ENCODE data around the gene CEP170.
"Not testable (repeated sequence)": the region's sequence is repeated elsewhere in the genome, so short reads cannot be mapped to it uniquely, and the experiment has no call there.

The CEP170 gene

GRCh38 chr1:243230914-243231313, 24.2 kb downstream of the CEP170 start:
- DNase-seq = no peak

- no peak for DNase-seq
Measured at GRCh38 chr1:243229526-243229925, 25.6 kb downstream of the CEP170 start.

GRCh38 chr1:243227622-243228021, 27.5 kb downstream of the CEP170 start:
- no peak for DNase-seq

GRCh38 chr1:243218059-243218458, 37.0 kb downstream of the CEP170 start:
- no peak for DNase-seq

- no peak for DNase-seq
Measured at GRCh38 chr1:243217349-243217748, 37.7 kb downstream of the CEP170 start.

GRCh38 chr1:243216741-243217140, 38.3 kb downstream of the CEP170 start:
- no peak for DNase-seq

- not testable (repeated sequence) for DNase-seq
Measured at GRCh38 chr1:243215276-243215875, 39.7 kb downstream of the CEP170 start.

- DNase-seq = no peak
Measured at GRCh38 chr1:243213045-243213787, 41.9 kb downstream of the CEP170 start.

- not testable (repeated sequence) for DNase-seq
Measured at GRCh38 chr1:243211984-243212383, 43.1 kb downstream of the CEP170 start.

GRCh38 chr1:243205026-243205501, 50.0 kb downstream of the CEP170 start:
- not testable (repeated sequence) for DNase-seq

- not testable (repeated sequence) for DNase-seq
Measured at GRCh38 chr1:243204336-243204735, 50.7 kb downstream of the CEP170 start.

GRCh38 chr1:243203196-243203595, 51.9 kb downstream of the CEP170 start:
- DNase-seq = not testable (repeated sequence)

GRCh38 chr1:243201316-243201715, 53.8 kb downstream of the CEP170 start:
- DNase-seq = not testable (repeated sequence)

- not testable (repeated sequence) for DNase-seq
Measured at GRCh38 chr1:243197524-243197923, 57.6 kb downstream of the CEP170 start.

- DNase-seq = not testable (repeated sequence)
Measured at GRCh38 chr1:243193330-243193729, 61.8 kb downstream of the CEP170 start.

GRCh38 chr1:243186201-243186995, 68.7 kb downstream of the CEP170 start:
- DNase-seq = not testable (repeated sequence)

- not testable (repeated sequence) for DNase-seq
Measured at GRCh38 chr1:243184787-243185186, 70.3 kb downstream of the CEP170 start.

- not testable (repeated sequence) for DNase-seq
Measured at GRCh38 chr1:243183661-243184060, 71.4 kb downstream of the CEP170 start.

- not testable (repeated sequence) for DNase-seq
Measured at GRCh38 chr1:243183176-243183575, 71.9 kb downstream of the CEP170 start.

GRCh38 chr1:243179720-243180119, 75.4 kb downstream of the CEP170 start:
- DNase-seq = no peak

- not testable (repeated sequence) for DNase-seq
Measured at GRCh38 chr1:243177792-243178191, 77.3 kb downstream of the CEP170 start.

GRCh38 chr1:243173758-243174369, 81.2 kb downstream of the CEP170 start:
- not testable (repeated sequence) for DNase-seq

GRCh38 chr1:243164911-243165310, 90.2 kb downstream of the CEP170 start:
- DNase-seq = not testable (repeated sequence)
